Measurements from ENCODE around the gene SMIM7. TPM values are rescaled to one million over a fixed set of nuclear protein-coding genes. Genes with fewer than 3 reads are reported as not detected.

The SMIM7 gene
- total RNA-seq, 2 donors from 2014 or later = 72.7 to 102 TPM

GRCh38 chr19:16611121-16611520 is 48.8 kb downstream of the SMIM7 start:
- Histone ChIP-seq H3K36me3 (no peaks in the 10 kb centered on the region), H3K9me3 (no peaks in the 10 kb centered on the region), H3K27me3 (replicated peaks; ENCODE audit: insufficient read depth) (no peaks in the 10 kb centered on the region), H3K27ac (no peak overlapping the region), H3K4me1 (ENCODE audit: control insufficient read depth in 1 of 2, low read depth in 2 of 2) (peaks cover 5 to 28% of the 10 kb centered on the region in 2 donors), H3K4me3 (no peak overlapping the region)
- TF ChIP-seq CTCF (IDR thresholded peaks at IDR 0.05) = no peak
- ATAC-seq (ENCODE audit: insufficient number of reproducible peaks, low FRiP score, low read depth) = no peak
- no peak for DNase-seq (ENCODE audit: low spot score)

GRCh38 chr19:16609511-16610200 is 50.3 kb downstream of the SMIM7 start:
- H3K4me1 ChIP-seq (ENCODE audit: control insufficient read depth in 1 of 2, low read depth in 2 of 2) = peaks cover 5 to 32% of the 10 kb centered on the region in 2 donors
- no peak for DNase-seq (ENCODE audit: low spot score)
- H3K36me3 ChIP-seq = no peaks in the 10 kb centered on the region
- H3K27ac ChIP-seq = no peak overlapping the region
- no peaks in the 10 kb centered on the region for H3K9me3 ChIP-seq
- no peak for ATAC-seq (ENCODE audit: insufficient number of reproducible peaks, low FRiP score, low read depth)
- no peaks in the 10 kb centered on the region for H3K27me3 ChIP-seq (replicated peaks; ENCODE audit: insufficient read depth)
- no peak for TF ChIP-seq CTCF (IDR thresholded peaks at IDR 0.05)
- H3K4me3 ChIP-seq = no peak overlapping the region

- no peak overlapping the region for H3K4me3 ChIP-seq
- DNase-seq (ENCODE audit: low spot score) (peak; percentile 46), ATAC-seq (ENCODE audit: insufficient number of reproducible peaks, low FRiP score, low read depth) (peak; percentile 48)
- no peaks in the 10 kb centered on the region for H3K9me3 ChIP-seq
- peak overlapping the region; percentile 22 to 37 for H3K27ac ChIP-seq
- no peak for TF ChIP-seq CTCF (IDR thresholded peaks at IDR 0.05)
- H3K4me1 ChIP-seq (ENCODE audit: control insufficient read depth in 1 of 2, low read depth in 2 of 2) = peaks cover 5 to 26% of the 10 kb centered on the region in 2 donors
- no peaks in the 10 kb centered on the region for H3K36me3 ChIP-seq
- H3K27me3 ChIP-seq (replicated peaks; ENCODE audit: insufficient read depth) = no peaks in the 10 kb centered on the region
Measured at GRCh38 chr19:16608290-16608739, 51.6 kb downstream of the SMIM7 start.

GRCh38 chr19:16607819-16608218 is 52.1 kb downstream of the SMIM7 start:
- DNase-seq (ENCODE audit: low spot score) = no peak
- peaks cover 5 to 29% of the 10 kb centered on the region in 2 donors for H3K4me1 ChIP-seq (ENCODE audit: control insufficient read depth in 1 of 2, low read depth in 2 of 2)
- no peaks in the 10 kb centered on the region for H3K9me3 ChIP-seq
- no peaks in the 10 kb centered on the region for H3K36me3 ChIP-seq
- no peaks in the 10 kb centered on the region for H3K27me3 ChIP-seq (replicated peaks; ENCODE audit: insufficient read depth)
- no peak for ATAC-seq (ENCODE audit: insufficient number of reproducible peaks, low FRiP score, low read depth)
- peak overlapping the region; percentile 40 to 45 for H3K27ac ChIP-seq
- no peak for TF ChIP-seq CTCF (IDR thresholded peaks at IDR 0.05)
- H3K4me3 ChIP-seq = no peak overlapping the region

- H3K27me3 ChIP-seq (replicated peaks; ENCODE audit: insufficient read depth) = no peaks in the 10 kb centered on the region
- H3K27ac ChIP-seq = no peak overlapping the region
- TF ChIP-seq CTCF (IDR thresholded peaks at IDR 0.05) = no peak
- no peak for ATAC-seq (ENCODE audit: insufficient number of reproducible peaks, low FRiP score, low read depth)
- DNase-seq (ENCODE audit: low spot score) = no peak
- peaks cover 5 to 31% of the 10 kb centered on the region in 2 donors for H3K4me1 ChIP-seq (ENCODE audit: control insufficient read depth in 1 of 2, low read depth in 2 of 2)
- no peak overlapping the region for H3K4me3 ChIP-seq
- H3K9me3 ChIP-seq = no peaks in the 10 kb centered on the region
- H3K36me3 ChIP-seq = no peaks in the 10 kb centered on the region
Measured at GRCh38 chr19:16605553-16605994, 54.4 kb downstream of the SMIM7 start.
